K562 (cell line): ENCODE data around the gene DMD. TPM values are rescaled to one million over a fixed set of nuclear protein-coding genes. Genes with fewer than 3 reads are reported as not detected.

ENCODE experiments used
- ATAC-seq: fragments of 200-7000 bp; cut with Tn5 transposase; 3 replicates; pipeline ENCODE4 v1.9.1; 2020; ENCODE audit warnings: moderate library complexity
- BruUV-seq: library from RNA; stranded (reverse); fragments of 400-500 nt; replicated peaks from 2 replicates; lab custom pipeline; 2021; lab: Mats Ljungman, UMichigan
- CTCF ChIA-PET: fragments of 300-600 bp; formaldehyde crosslinking; extraction: SDS; loops from one replicate; lab custom pipeline; 2021; ENCODE audit warnings: low intra/inter-chr PET ratio; lab: Yijun Ruan, JAX
- POLR2A ChIA-PET: fragments of 300-600, 350-650 bp; sonication (Branson Sonifier 250); formaldehyde crosslinking; extraction: SDS; loops from one replicate; lab custom pipeline; 2021; ENCODE audit warnings: antibody characterized with exemption, inconsistent platforms; lab: Yijun Ruan, JAX
- DNase-seq, 4 experiments: peaks; one replicate each; pipeline versions ENCODE4 v3.0.0 to v3.0.0-alpha.2; 2011 to 2018; ENCODE audit warnings: low spot score in 3 of 4, mixed read lengths in 3 of 4; ENCODE audit errors: extremely low read depth in 1 of 4
- FAIRE-seq: peaks from 2 replicates; lab custom pipeline; 2011; peaks lifted over from hg19 to GRCh38; lab: Jason Lieb, UNC
- H2AFZ ChIP-seq: 2 replicates; pipeline ENCODE4 v1.6.0; 2011; ENCODE audit warnings: low read depth, low read length, control low read depth, inconsistent platforms
- H3K27ac ChIP-seq: fragments of 200-600 bp; 3 replicates; pipeline ENCODE4 v1.8.0; 2011; ENCODE audit warnings: low read depth, mild to moderate bottlenecking, control low read depth, inconsistent platforms, low read length, moderate library complexity, mixed read lengths; ENCODE audit errors: extremely low read depth
- H3K27me3 ChIP-seq, 2 experiments: fragments of 300-600 bp in 1 of 2; 2 replicates in 1 of 2; 3 replicates in 1 of 2; pipeline versions ENCODE4 v1.6.0 to v1.8.0; 2011; ENCODE audit warnings: inconsistent platforms in 2 of 2, low read length in 2 of 2, mild to moderate bottlenecking in 1 of 2, mixed read lengths in 1 of 2, moderate library complexity in 1 of 2; ENCODE audit not compliant: control insufficient read depth in 2 of 2, insufficient read depth in 2 of 2
- H3K36me3 ChIP-seq: fragments of 300-600 bp; 3 replicates; pipeline ENCODE4 v1.8.0; 2011; ENCODE audit warnings: mild to moderate bottlenecking, low read length, inconsistent platforms; ENCODE audit not compliant: control insufficient read depth, insufficient read depth
- H3K4me1 ChIP-seq, 2 experiments: fragments of 200-600 bp in 1 of 2; replicated peaks in 1 of 2; 2 replicates in 1 of 2; 3 replicates in 1 of 2; pipeline versions ENCODE4 v1.5.1 to v1.8.0; 2011; ENCODE audit warnings: inconsistent platforms in 2 of 2, low read length in 2 of 2, mild to moderate bottlenecking in 1 of 2, mixed read lengths in 1 of 2, moderate library complexity in 1 of 2; ENCODE audit not compliant: control insufficient read depth in 2 of 2, insufficient read depth in 2 of 2
- H3K4me2 ChIP-seq: 2 replicates; pipeline ENCODE4 v1.6.1; 2011; ENCODE audit warnings: low read length, control low read depth, inconsistent platforms, mixed read lengths; ENCODE audit not compliant: insufficient read depth
- H3K4me3 ChIP-seq: fragments of 200-600 bp; sonication (generic), shearing (Covaris generic); 2 replicates; pipeline ENCODE4 v1.5.1; 2016; ENCODE audit warnings: control low read depth, inconsistent platforms
- H3K79me2 ChIP-seq: fragments of 200-600 bp; 3 replicates; pipeline ENCODE4 v1.8.0; 2011; ENCODE audit warnings: low read length, inconsistent platforms; ENCODE audit not compliant: control insufficient read depth, insufficient read depth
- H3K9ac ChIP-seq, 2 experiments: 2 replicates each; pipeline versions ENCODE4 v1.6.0 to v1.6.1; 2011; ENCODE audit warnings: low read depth in 2 of 2, low read length in 2 of 2, control low read depth in 1 of 2, inconsistent platforms in 1 of 2, mild to moderate bottlenecking in 1 of 2, mixed read lengths in 1 of 2; ENCODE audit not compliant: insufficient read depth in 1 of 2
- H3K9me1 ChIP-seq: one replicate; pipeline ENCODE4 v1.6.0; 2011; ENCODE audit warnings: inconsistent platforms, mild to moderate bottlenecking, low read length, moderate library complexity; ENCODE audit not compliant: control insufficient read depth, insufficient read depth
- H3K9me3 ChIP-seq: replicated peaks from 2 replicates; pipeline ENCODE4 v1.5.1; 2011; ENCODE audit warnings: low read depth, low read length, inconsistent platforms; ENCODE audit not compliant: control insufficient read depth, insufficient read depth
- H4K20me1 ChIP-seq: replicated peaks from 2 replicates; pipeline ENCODE4 v1.6.1; 2011; ENCODE audit warnings: low read length, inconsistent platforms, mixed read lengths; ENCODE audit not compliant: control insufficient read depth, insufficient read depth
- ATF1 ChIP-seq, 2 experiments: fragments of 450-650 bp in 1 of 2; IDR thresholded peaks; 2 replicates each; pipeline ENCODE4 v1.6.1; 2016; ENCODE audit warnings: missing compliant biosample characterization in 1 of 2, missing genetic modification characterization in 1 of 2
- CBFB ChIP-seq: sonication (generic); formaldehyde crosslinking; IDR thresholded peaks from 2 replicates; pipeline ENCODE4 v1.4.0; 2020; ENCODE audit warnings: mild to moderate bottlenecking, missing genetic modification reagents
- HIVEP1 ChIP-seq: fragments of 250-450 bp; sonication (Bioruptor Pico); IDR thresholded peaks from 2 replicates; pipeline ENCODE4 v1.4.0; 2020; ENCODE audit warnings: mild to moderate bottlenecking
- HMG20B ChIP-seq: fragments of 250-450 bp; sonication (Bioruptor Pico); IDR thresholded peaks from 2 replicates; pipeline ENCODE4 v1.5.0; 2021; ENCODE audit warnings: mild to moderate bottlenecking
- IFI16 ChIP-seq: fragments of 250-450 bp; sonication (Bioruptor Pico); IDR thresholded peaks from 2 replicates; pipeline ENCODE4 v2.1.2; 2022; ENCODE audit warnings: mild to moderate bottlenecking, inconsistent platforms
- SRSF3 ChIP-seq: fragments of 200-400 bp; formaldehyde crosslinking; IDR thresholded peaks from 2 replicates; pipeline ENCODE4 v1.6.1; 2016; ENCODE audit warnings: mild to moderate bottlenecking, low read length, moderate library complexity; ENCODE audit not compliant: insufficient read depth
- TRIM24 ChIP-seq, 2 experiments: fragments of 450-650 bp; IDR thresholded peaks; 2 replicates each; pipeline ENCODE4 v1.6.1; 2016
- YBX1 ChIP-seq: fragments of 450-650 bp; IDR thresholded peaks from 2 replicates; pipeline ENCODE4 v1.7.1; 2016; ENCODE audit warnings: mild to moderate bottlenecking
- ZNF384 ChIP-seq: IDR thresholded peaks from 2 replicates; pipeline ENCODE4 v1.6.1; 2012; ENCODE audit warnings: low read depth, low read length, improper control_type of control experiment
- WGBS: fragments of 100-300 bp; shearing (Covaris generic); methylation state at CpG from one replicate; pipeline ENCODE4 v1.1.6; 2016; ENCODE audit warnings: low coverage, mixed read lengths; ENCODE audit not compliant: insufficient coverage; ENCODE audit errors: missing lambda C conversion rate; 5-methylcytosine and 5-hydroxymethylcytosine counted together
- in situ Hi-C: fragments of 300-500 bp; cut with MboI; formaldehyde crosslinking; loops from 4 replicates; pipeline ENCODE4 v1.15.0; 2018; ENCODE audit warnings: inconsistent platforms, mixed read lengths
- intact Hi-C: fragments of 100-400 bp; cut with micrococcal nuclease; formaldehyde crosslinking; loops from 2 replicates; pipeline ENCODE4 v1.14.2; 2022
- polyA plus RNA-seq, 8 experiments: library from polyadenylated mRNA; depleted of rRNA in 4 of 8; stranded (reverse) in 5 of 8; unstranded in 3 of 8; fragments of >200 nt; fragmentation: Nextera tagmentation in 2 of 8; fragmentation: Illumina TruSeq in 1 of 8; extraction: Ambion mirVana in 2 of 8; extraction: Trizol in 1 of 8; gene quantifications; 2 replicates each; pipeline versions ENCODE4 v1.2.1 to v1.2.3, GENCODE V29; 2011 to 2014; ENCODE audit warnings: inconsistent platforms in 1 of 8, missing spikeins in 1 of 8
- total RNA-seq, 7 experiments: library from RNA; depleted of rRNA in 6 of 7; stranded (reverse); fragments of >200 nt in 6 of 7; fragmentation: Illumina TruSeq in 2 of 7; extraction: Trizol in 2 of 7; gene quantifications; 2 replicates each; pipeline versions ENCODE4 v1.2.1 to v1.2.3, GENCODE V29; 2011 to 2021; ENCODE audit warnings: low replicate concordance in 1 of 7
- TF ChIP-seq, protein P1 (sequence below): IDR thresholded peaks from 2 replicates; pipeline ENCODE4 v1.6.1; 2011; ENCODE audit not compliant: insufficient read length; ENCODE audit errors: extremely low read depth

The DMD gene
- total and polyA plus RNA-seq, 9 of the 15 experiments (the other 6 are each of a cell fraction or from before 2014, with no cell fraction given), result 3.8 to 20.4 (median 11.4) TPM

DNA sequence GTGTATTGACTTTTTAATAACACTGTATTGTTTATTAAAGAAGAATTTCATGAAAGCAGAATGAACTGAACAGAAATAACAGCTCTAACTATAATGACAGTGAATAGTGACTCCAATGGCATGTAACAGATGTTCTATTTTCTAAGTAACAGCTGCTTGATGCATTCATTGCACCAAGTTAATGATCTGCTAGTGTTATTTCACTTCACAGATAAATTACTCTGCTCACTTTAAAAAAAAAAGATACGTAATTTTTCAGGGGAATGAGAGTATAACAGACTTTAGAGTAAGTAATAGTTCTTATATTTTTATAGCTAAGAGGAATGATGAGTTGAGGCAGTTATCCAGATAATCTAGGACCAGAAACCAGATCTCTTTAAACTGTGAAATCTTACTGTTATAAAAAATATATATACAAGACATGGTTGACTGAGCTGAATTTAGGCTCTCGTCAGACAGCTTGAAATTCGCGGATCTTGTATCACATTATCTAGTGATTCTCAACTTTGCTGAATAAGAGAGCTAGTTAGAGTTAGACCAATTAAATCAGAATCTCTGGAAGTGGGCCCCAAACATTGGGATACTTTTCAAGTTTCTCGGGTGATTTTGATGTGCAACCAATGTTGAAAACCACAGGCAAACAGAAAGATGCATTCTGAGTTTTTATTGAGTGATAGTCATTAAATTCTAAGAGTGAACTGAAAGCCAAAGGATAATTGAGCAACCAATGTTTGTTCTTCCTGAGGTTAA is 840.7 kb downstream of the DMD start (continued):
- TF ChIP-seq CBFB (no peak), HMG20B (CRISPR knock-in tag) (no peak), TRIM24 (IDR thresholded peaks at IDR 0.05) (no peak), IFI16 (CRISPR knock-in tag) (no peak), YBX1 (no peak), HIVEP1 (no peak), ZNF384 (no peak)

DNA sequence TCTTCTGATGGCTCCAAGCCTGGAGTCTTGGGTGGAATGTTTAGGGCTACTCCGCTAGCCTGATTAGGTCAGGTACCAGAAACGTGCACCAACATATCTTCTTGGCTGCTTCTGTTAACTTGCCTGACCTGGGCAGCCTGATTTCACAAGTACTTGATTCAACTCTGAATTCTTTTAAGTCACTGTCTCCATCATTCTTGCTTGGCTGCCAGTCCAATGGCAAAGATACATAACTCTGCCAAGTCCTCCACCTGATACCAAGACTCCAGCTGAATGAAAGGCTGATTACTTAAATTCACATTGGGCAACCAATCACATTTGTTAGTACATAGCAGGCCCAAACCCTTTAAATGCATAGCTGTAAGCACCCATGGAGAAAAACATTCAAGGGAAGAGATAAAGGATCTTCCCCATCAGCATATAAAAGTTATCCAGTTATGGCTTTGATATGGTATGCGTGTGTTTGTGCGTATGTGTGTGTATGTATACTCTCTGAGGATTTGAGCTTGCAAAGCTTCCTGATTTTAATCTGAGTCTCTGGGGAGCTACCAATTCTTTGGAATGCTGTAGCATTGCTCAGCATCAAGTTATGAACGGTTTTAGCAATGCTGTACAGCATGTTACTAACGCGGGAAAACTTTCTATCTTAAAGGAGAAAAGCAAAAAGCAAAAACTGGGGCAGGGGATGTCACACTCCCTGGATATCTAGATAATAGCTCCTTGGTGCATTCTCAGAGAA is 917.2 kb downstream of the DMD start:
- no peak for DNase-seq
- 0% methylated on average over 7 of the region's 7 CpGs for WGBS
- Histone ChIP-seq H3K36me3 (no peaks in the 10 kb centered on the region), H3K4me1 (no peaks in the 10 kb centered on the region), H4K20me1 (no peaks in the 10 kb centered on the region), H3K4me3 (no peak overlapping the region), H3K9ac (no peak overlapping the region), H3K4me2 (no peak overlapping the region), H3K9me3 (no peaks in the 10 kb centered on the region), H3K9me1 (no peaks in the 10 kb centered on the region), H3K27me3 (no peaks in the 10 kb centered on the region), H3K79me2 (no peaks in the 10 kb centered on the region), H2AFZ (no peak overlapping the region), H3K27ac (no peak overlapping the region)
- ChIA-PET CTCF (no interaction called here), POLR2A (no interaction called here)
- no TSS peak for BruUV-seq
- in situ Hi-C loops, result no loop called here
- FAIRE-seq, result no peak
- TF ChIP-seq ATF1 (CRISPR knock-in tag; IDR thresholded peaks at IDR 0.05) (no peak), ATF1 (tag; IDR thresholded peaks at IDR 0.05) (no peak), SRSF3 (no peak)
- TF ChIP-seq, protein P1, sequence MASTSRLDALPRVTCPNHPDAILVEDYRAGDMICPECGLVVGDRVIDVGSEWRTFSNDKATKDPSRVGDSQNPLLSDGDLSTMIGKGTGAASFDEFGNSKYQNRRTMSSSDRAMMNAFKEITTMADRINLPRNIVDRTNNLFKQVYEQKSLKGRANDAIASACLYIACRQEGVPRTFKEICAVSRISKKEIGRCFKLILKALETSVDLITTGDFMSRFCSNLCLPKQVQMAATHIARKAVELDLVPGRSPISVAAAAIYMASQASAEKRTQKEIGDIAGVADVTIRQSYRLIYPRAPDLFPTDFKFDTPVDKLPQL, result no peak
- intact Hi-C loops, result no loop called here
- no peak for ATAC-seq
